ENCODE results near the gene FGD5. TPM values are rescaled to one million over a fixed set of nuclear protein-coding genes. Genes with fewer than 3 reads are reported as not detected.

Gene FGD5
- total and polyA plus RNA-seq, 2 donors (not counting 1 experiment from before 2014, with no cell fraction given): not detected

DNA sequence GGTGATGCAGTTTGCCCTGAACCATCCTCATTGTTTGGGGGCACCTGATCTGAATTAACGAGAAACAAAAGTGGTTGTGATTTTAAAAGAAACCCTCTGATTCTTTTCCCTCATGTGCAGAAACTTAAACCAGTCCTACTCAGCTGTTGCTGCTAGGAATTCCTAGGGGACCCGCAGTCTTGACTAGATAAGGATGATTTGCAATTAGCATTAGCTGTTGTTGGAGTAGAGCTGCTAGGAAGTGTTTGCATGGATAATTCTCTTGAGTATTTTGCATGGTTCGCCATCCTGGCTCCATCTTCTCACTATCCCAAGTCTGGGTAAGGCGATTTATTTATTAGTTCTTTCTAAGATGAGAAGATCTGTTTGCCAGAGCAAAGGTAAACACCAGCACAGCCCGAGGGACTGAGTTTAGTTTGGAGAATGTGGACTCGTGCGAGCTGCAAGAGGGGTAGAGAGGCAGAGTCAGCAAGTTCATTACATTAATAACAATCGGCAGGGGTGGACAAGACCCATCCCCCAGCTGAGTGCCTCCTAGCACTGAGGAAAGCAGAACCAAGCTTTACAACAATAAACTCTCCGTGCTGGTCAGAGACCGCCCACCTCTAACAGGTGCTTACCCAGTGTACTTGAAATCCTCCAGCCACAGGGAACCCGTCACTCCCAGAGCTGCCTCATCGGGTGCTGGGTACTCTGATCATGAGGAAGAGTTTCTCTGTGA lies 4.1 kb downstream of the FGD5 start:
- H3K4me3 Mint-ChIP-seq: no peak overlapping the region
- no peaks in the 10 kb centered on the region for H3K79me2 ChIP-seq (ENCODE audit: control insufficient read depth, insufficient read depth, low read length)
- no peak overlapping the region for H2AFZ ChIP-seq (ENCODE audit: insufficient read depth, low read depth, low read length, poor library complexity, severe bottlenecking)
- no peak overlapping the region for H3K9ac ChIP-seq (ENCODE audit: low read length)
- H3K27ac ChIP-seq (ENCODE audit: low read length in 2 of 2): no peak overlapping the region
- POLR2A ChIA-PET: no interaction called here
- no peak overlapping the region for H3K4me3 ChIP-seq (ENCODE audit: control extremely low read depth in 1 of 5, extremely low read depth in 1 of 5, insufficient read depth in 1 of 5, low read depth in 2 of 5, low read length in 4 of 5)
- no peaks in the 10 kb centered on the region for H3K9me3 ChIP-seq (ENCODE audit: control extremely low read depth in 1 of 3, control insufficient read depth in 2 of 3, insufficient read depth in 1 of 3, low read length in 2 of 3)
- H3K27me3 ChIP-seq (replicated peaks in 1 of 4; ENCODE audit: control extremely low read depth in 1 of 4, control insufficient read depth in 3 of 4, insufficient read depth in 4 of 4, low read length in 3 of 4): no peaks in the 10 kb centered on the region
- no peaks in the 10 kb centered on the region for H3K9me3 Mint-ChIP-seq (ENCODE audit: insufficient read depth)
- no peak for DNase-seq
- H3K4me1 ChIP-seq (ENCODE audit: control insufficient read depth in 2 of 2, insufficient read depth in 2 of 2, low read length in 2 of 2): no peaks in the 10 kb centered on the region
- no peaks in the 10 kb centered on the region for H4K20me1 ChIP-seq (ENCODE audit: control insufficient read depth, insufficient read depth, low read length, poor library complexity, severe bottlenecking)
- no peak for ATAC-seq (ENCODE audit: low read depth)
- H3K27me3 Mint-ChIP-seq: peaks cover 26% of the 10 kb centered on the region
- intact Hi-C loops (cut with micrococcal nuclease): no loop called here
- no peak overlapping the region for H3K4me2 ChIP-seq (replicated peaks; ENCODE audit: low read depth, low read length, poor library complexity, severe bottlenecking)
- no peak for TF ChIP-seq EZH2 (IDR thresholded peaks at IDR 0.05; ENCODE audit: borderline replicate concordance, insufficient read depth, low read depth, low read length, poor library complexity, severe bottlenecking)
- TF ChIP-seq, protein P1, sequence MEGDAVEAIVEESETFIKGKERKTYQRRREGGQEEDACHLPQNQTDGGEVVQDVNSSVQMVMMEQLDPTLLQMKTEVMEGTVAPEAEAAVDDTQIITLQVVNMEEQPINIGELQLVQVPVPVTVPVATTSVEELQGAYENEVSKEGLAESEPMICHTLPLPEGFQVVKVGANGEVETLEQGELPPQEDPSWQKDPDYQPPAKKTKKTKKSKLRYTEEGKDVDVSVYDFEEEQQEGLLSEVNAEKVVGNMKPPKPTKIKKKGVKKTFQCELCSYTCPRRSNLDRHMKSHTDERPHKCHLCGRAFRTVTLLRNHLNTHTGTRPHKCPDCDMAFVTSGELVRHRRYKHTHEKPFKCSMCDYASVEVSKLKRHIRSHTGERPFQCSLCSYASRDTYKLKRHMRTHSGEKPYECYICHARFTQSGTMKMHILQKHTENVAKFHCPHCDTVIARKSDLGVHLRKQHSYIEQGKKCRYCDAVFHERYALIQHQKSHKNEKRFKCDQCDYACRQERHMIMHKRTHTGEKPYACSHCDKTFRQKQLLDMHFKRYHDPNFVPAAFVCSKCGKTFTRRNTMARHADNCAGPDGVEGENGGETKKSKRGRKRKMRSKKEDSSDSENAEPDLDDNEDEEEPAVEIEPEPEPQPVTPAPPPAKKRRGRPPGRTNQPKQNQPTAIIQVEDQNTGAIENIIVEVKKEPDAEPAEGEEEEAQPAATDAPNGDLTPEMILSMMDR (IDR thresholded peaks at IDR 0.05): no peak
- CTCF ChIA-PET: no interaction called here
- no peaks in the 10 kb centered on the region for H3K4me1 Mint-ChIP-seq
- WGBS (ENCODE audit: insufficient coverage): 45% methylated on average over 5 of the region's 12 CpGs
- no peak overlapping the region for H3K27ac Mint-ChIP-seq
- H3K36me3 ChIP-seq (replicated peaks in 1 of 2; ENCODE audit: control extremely low read depth in 1 of 2, control insufficient read depth in 1 of 2, extremely low read depth in 1 of 2, insufficient read depth in 2 of 2, low read length in 1 of 2): no peaks in the 10 kb centered on the region

DNA sequence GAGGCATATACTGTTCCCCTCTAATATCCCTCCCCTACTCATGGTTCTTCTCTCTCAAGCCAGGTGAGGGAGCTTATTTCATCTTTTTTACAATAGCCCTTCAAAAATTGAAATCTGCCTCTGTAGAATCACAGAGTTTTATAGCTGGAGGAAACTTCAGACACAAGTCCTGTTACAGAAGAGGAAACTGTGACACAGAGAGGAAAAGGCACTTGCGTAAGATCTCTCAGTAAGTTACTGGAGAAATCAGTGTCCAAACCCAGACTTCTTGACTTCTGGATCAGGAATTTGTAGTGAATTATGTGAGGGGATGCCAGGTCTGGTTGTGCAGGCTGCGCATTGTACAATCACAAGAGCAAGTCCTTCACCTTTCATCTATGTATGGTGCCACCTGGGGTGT lies 4.6 kb downstream of the FGD5 start:
- Histone ChIP-seq H3K27ac (ENCODE audit: low read length in 2 of 2) (no peak overlapping the region), H3K27me3 (replicated peaks in 1 of 4; ENCODE audit: control extremely low read depth in 1 of 4, control insufficient read depth in 3 of 4, insufficient read depth in 4 of 4, low read length in 3 of 4) (no peaks in the 10 kb centered on the region), H3K79me2 (ENCODE audit: control insufficient read depth, insufficient read depth, low read length) (no peaks in the 10 kb centered on the region), H3K36me3 (replicated peaks in 1 of 2; ENCODE audit: control extremely low read depth in 1 of 2, control insufficient read depth in 1 of 2, extremely low read depth in 1 of 2, insufficient read depth in 2 of 2, low read length in 1 of 2) (no peaks in the 10 kb centered on the region), H3K4me1 (ENCODE audit: control insufficient read depth in 2 of 2, insufficient read depth in 2 of 2, low read length in 2 of 2) (no peaks in the 10 kb centered on the region), H4K20me1 (ENCODE audit: control insufficient read depth, insufficient read depth, low read length, poor library complexity, severe bottlenecking) (no peaks in the 10 kb centered on the region), H2AFZ (ENCODE audit: insufficient read depth, low read depth, low read length, poor library complexity, severe bottlenecking) (no peak overlapping the region), H3K9me3 (ENCODE audit: control extremely low read depth in 1 of 3, control insufficient read depth in 2 of 3, insufficient read depth in 1 of 3, low read length in 2 of 3) (no peaks in the 10 kb centered on the region), H3K9ac (ENCODE audit: low read length) (no peak overlapping the region), H3K4me3 (ENCODE audit: control extremely low read depth in 1 of 5, extremely low read depth in 1 of 5, insufficient read depth in 1 of 5, low read depth in 2 of 5, low read length in 4 of 5) (no peak overlapping the region), H3K4me2 (replicated peaks; ENCODE audit: low read depth, low read length, poor library complexity, severe bottlenecking) (no peak overlapping the region)
- H3K27ac Mint-ChIP-seq: no peak overlapping the region
- no peaks in the 10 kb centered on the region for H3K4me1 Mint-ChIP-seq
- ChIA-PET POLR2A (no interaction called here), CTCF (no interaction called here)
- no peak overlapping the region for H3K4me3 Mint-ChIP-seq
- WGBS (ENCODE audit: insufficient coverage): 100% methylated on average over 1 of the region's 2 CpGs
- peaks cover 30% of the 10 kb centered on the region for H3K27me3 Mint-ChIP-seq
- TF ChIP-seq, protein P1 (IDR thresholded peaks at IDR 0.05): no peak
- TF ChIP-seq EZH2 (IDR thresholded peaks at IDR 0.05; ENCODE audit: borderline replicate concordance, insufficient read depth, low read depth, low read length, poor library complexity, severe bottlenecking): no peak
- DNase-seq (no peak), ATAC-seq (ENCODE audit: low read depth) (no peak)
- intact Hi-C loops (cut with micrococcal nuclease): no loop called here
- no peaks in the 10 kb centered on the region for H3K9me3 Mint-ChIP-seq (ENCODE audit: insufficient read depth)
